MM.1S (cell line): ENCODE measurements around the gene COQ8A.

Source experiments
- DNase-seq: peaks from one replicate; pipeline ENCODE4 v3.0.0-alpha.2; 2015
- H2AFZ ChIP-seq: fragments of 300-600 bp; sonication (generic); 2 replicates; pipeline ENCODE4 v1.6.0; 2016; ENCODE audit warnings: antibody characterized with exemption, low read length
- H3F3A ChIP-seq: fragments of 300-600 bp; sonication (generic); 2 replicates; pipeline ENCODE4 v1.6.1; 2016; ENCODE audit warnings: mild to moderate bottlenecking, antibody characterized with exemption, low read length, moderate library complexity, mixed read lengths; ENCODE audit not compliant: insufficient read depth
- H3K27ac ChIP-seq: fragments of 300-600 bp; sonication (generic); 2 replicates; pipeline ENCODE4 v1.5.1; 2016; ENCODE audit warnings: mild to moderate bottlenecking, low read length
- H3K27me3 ChIP-seq: fragments of 300-600 bp; sonication (generic); replicated peaks from 2 replicates; pipeline ENCODE4 v1.6.0; 2016; ENCODE audit warnings: low read length; ENCODE audit not compliant: insufficient read depth
- H3K36me3 ChIP-seq: fragments of 300-600 bp; sonication (generic); replicated peaks from 2 replicates; pipeline ENCODE4 v1.6.1; 2016; ENCODE audit warnings: mild to moderate bottlenecking, low read length, mixed read lengths; ENCODE audit not compliant: insufficient read depth
- H3K4me1 ChIP-seq: fragments of 300-600 bp; sonication (generic); 2 replicates; pipeline ENCODE4 v1.6.1; 2016; ENCODE audit warnings: low read length, mixed read lengths
- H3K4me2 ChIP-seq: fragments of 300-600 bp; sonication (generic); 2 replicates; pipeline ENCODE4 v1.6.0; 2016; ENCODE audit warnings: low read depth, low read length
- H3K4me3 ChIP-seq: fragments of 300-600 bp; sonication (generic); 2 replicates; pipeline ENCODE4 v1.5.1; 2016; ENCODE audit warnings: low read length, mixed read lengths
- H3K79me2 ChIP-seq: fragments of 300-600 bp; sonication (generic); 2 replicates; pipeline ENCODE4 v1.6.1; 2016; ENCODE audit warnings: mixed run types, low read length, mixed read lengths
- H3K9ac ChIP-seq: fragments of 300-600 bp; sonication (generic); 2 replicates; pipeline ENCODE4 v1.6.1; 2016; ENCODE audit warnings: low read length, mixed read lengths
- H3K9me2 ChIP-seq: fragments of 300-600 bp; sonication (generic); replicated peaks from 2 replicates; pipeline ENCODE4 v1.6.1; 2016; ENCODE audit warnings: mild to moderate bottlenecking, low read length, mixed read lengths; ENCODE audit not compliant: insufficient read depth
- H3K9me3 ChIP-seq: fragments of 300-600 bp; sonication (generic); replicated peaks from 2 replicates; pipeline ENCODE4 v1.6.1; 2016; ENCODE audit warnings: mild to moderate bottlenecking, low read length, mixed read lengths; ENCODE audit not compliant: insufficient read depth
- H4K20me1 ChIP-seq: fragments of 300-600 bp; sonication (generic); 2 replicates; pipeline ENCODE4 v1.6.1; 2016; ENCODE audit warnings: mild to moderate bottlenecking, low read length, moderate library complexity, mixed read lengths; ENCODE audit not compliant: insufficient read depth
- EZH2 ChIP-seq: fragments of 300-600 bp; sonication (generic); optimal IDR thresholded peaks from 2 replicates; pipeline ENCODE3; 2017; ENCODE audit warnings: low read depth, mild to moderate bottlenecking, antibody characterized with exemption, low read length, mixed read lengths
- EZH2phosphoT487 ChIP-seq: fragments of 300-600 bp; sonication (generic); IDR thresholded peaks from 2 replicates; pipeline ENCODE4 v1.6.1; 2018; ENCODE audit warnings: antibody characterized with exemption, low read length
- TF ChIP-seq, protein P1 (sequence below): fragments of 300-600 bp; sonication (generic); IDR thresholded peaks from 2 replicates; pipeline ENCODE4 v1.5.1; 2016; ENCODE audit warnings: antibody characterized with exemption, low read length, mixed read lengths

COQ8A gene

DNA sequence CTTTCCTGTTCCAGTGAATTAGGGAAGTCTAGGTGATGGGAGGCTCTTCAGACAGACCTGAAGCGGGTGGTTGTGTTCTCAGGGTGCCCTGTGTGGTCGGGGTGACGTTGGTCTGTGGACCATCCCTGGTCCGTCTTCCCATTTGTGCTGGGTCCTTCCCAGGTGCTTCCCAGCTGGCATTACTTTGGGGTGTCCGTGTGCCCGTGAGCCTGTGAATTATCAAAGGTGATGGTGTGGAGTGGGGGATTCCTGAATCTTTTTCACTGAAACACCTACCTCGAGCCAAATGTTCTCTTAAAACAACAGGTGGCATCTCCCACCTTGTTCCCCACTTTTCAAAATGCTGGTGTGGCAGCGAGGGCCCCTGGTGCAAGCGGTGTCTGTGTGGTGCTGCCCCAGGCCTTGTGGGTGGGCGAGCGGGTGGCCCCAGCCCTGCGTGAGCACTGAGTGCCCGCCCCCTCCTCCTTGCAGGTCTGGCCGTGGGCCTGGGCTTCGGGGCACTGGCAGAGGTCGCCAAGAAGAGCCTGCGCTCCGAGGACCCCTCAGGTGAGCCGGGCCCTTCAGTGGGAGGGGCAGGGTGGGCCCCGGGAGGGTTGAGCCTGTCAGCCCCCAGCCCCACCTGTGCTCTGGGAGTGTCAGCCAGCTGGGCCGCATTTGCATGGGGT, 37.0 kb downstream of the COQ8A start:
- Histone ChIP-seq H3K4me3 (no peak overlapping the region), H3K9me3 (no peaks in the 10 kb centered on the region), H3K79me2 (peaks cover 25% of the 10 kb centered on the region), H3K9me2 (no peaks in the 10 kb centered on the region), H3K4me1 (no peaks in the 10 kb centered on the region), H3K9ac (no peak overlapping the region), H2AFZ (no peak overlapping the region), H3K36me3 (0 out of 2 replicates have a peak, but pooled peaks cover 2% of the 10 kb centered on the region), H3K27me3 (no peaks in the 10 kb centered on the region), H3K27ac (no peak overlapping the region), H3K4me2 (no peak overlapping the region), H4K20me1 (no peaks in the 10 kb centered on the region), H3F3A (no peaks in the 10 kb centered on the region)
- DNase-seq, result no peak
- TF ChIP-seq, protein P1, sequence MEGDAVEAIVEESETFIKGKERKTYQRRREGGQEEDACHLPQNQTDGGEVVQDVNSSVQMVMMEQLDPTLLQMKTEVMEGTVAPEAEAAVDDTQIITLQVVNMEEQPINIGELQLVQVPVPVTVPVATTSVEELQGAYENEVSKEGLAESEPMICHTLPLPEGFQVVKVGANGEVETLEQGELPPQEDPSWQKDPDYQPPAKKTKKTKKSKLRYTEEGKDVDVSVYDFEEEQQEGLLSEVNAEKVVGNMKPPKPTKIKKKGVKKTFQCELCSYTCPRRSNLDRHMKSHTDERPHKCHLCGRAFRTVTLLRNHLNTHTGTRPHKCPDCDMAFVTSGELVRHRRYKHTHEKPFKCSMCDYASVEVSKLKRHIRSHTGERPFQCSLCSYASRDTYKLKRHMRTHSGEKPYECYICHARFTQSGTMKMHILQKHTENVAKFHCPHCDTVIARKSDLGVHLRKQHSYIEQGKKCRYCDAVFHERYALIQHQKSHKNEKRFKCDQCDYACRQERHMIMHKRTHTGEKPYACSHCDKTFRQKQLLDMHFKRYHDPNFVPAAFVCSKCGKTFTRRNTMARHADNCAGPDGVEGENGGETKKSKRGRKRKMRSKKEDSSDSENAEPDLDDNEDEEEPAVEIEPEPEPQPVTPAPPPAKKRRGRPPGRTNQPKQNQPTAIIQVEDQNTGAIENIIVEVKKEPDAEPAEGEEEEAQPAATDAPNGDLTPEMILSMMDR, result no peak
- TF ChIP-seq EZH2phosphoT487 (no peak), EZH2 (no peak)

GRCh38 chr1:226977643-226978431, 37.7 kb downstream of the COQ8A start:
- H3K27me3 ChIP-seq, result no peaks in the 10 kb centered on the region
- 0 out of 2 replicates have a peak, but pooled peaks cover 5% of the 10 kb centered on the region for H3K36me3 ChIP-seq
- no peak for DNase-seq
- H3K9ac ChIP-seq, result no peak overlapping the region
- no peak overlapping the region for H2AFZ ChIP-seq
- no peaks in the 10 kb centered on the region for H3K9me3 ChIP-seq
- H3K79me2 ChIP-seq, result peaks cover 23% of the 10 kb centered on the region
- H3K27ac ChIP-seq, result no peak overlapping the region
- H3K4me3 ChIP-seq, result no peak overlapping the region
- TF ChIP-seq, protein P1, result no peak
- TF ChIP-seq EZH2 (no peak), EZH2phosphoT487 (no peak)
- H3F3A ChIP-seq, result no peaks in the 10 kb centered on the region
- H3K9me2 ChIP-seq, result no peaks in the 10 kb centered on the region
- no peak overlapping the region for H3K4me2 ChIP-seq
- H3K4me1 ChIP-seq, result no peaks in the 10 kb centered on the region
- no peaks in the 10 kb centered on the region for H4K20me1 ChIP-seq

GRCh38 chr1:226978432-226979114, 38.5 kb downstream of the COQ8A start:
- no peak overlapping the region for H3K4me3 ChIP-seq
- H3K27ac ChIP-seq, result no peak overlapping the region
- no peak overlapping the region for H2AFZ ChIP-seq
- no peaks in the 10 kb centered on the region for H4K20me1 ChIP-seq
- no peak overlapping the region for H3K4me2 ChIP-seq
- no peaks in the 10 kb centered on the region for H3K9me2 ChIP-seq
- TF ChIP-seq, protein P1, result no peak
- TF ChIP-seq EZH2 (no peak), EZH2phosphoT487 (no peak)
- no peaks in the 10 kb centered on the region for H3K4me1 ChIP-seq
- no peak for DNase-seq
- no peaks in the 10 kb centered on the region for H3K27me3 ChIP-seq
- H3K9me3 ChIP-seq, result no peaks in the 10 kb centered on the region
- no peak overlapping the region for H3K9ac ChIP-seq
- H3K79me2 ChIP-seq, result peaks cover 16% of the 10 kb centered on the region
- H3F3A ChIP-seq, result no peaks in the 10 kb centered on the region
- 0 out of 2 replicates have a peak, but pooled peaks cover 5% of the 10 kb centered on the region for H3K36me3 ChIP-seq
